ENCODE data around the gene TNK2.
"Not testable (repeated sequence)": the region's sequence is repeated elsewhere in the genome, so short reads cannot be mapped to it uniquely, and the experiment has no call there.

TNK2 gene

GRCh38 chr3:195844671-195845218 lies 63.6 kb downstream of the TNK2 start:
- DNase-seq: no peak

GRCh38 chr3:195839260-195840010 lies 68.9 kb downstream of the TNK2 start:
- DNase-seq: no peak

GRCh38 chr3:195838714-195839113 lies 69.6 kb downstream of the TNK2 start:
- DNase-seq: no peak

- DNase-seq: no peak
These were observed 71.7 kb downstream of the TNK2 start for GRCh38 chr3:195836476-195837135.

- no peak for DNase-seq
These were observed 72.6 kb downstream of the TNK2 start for GRCh38 chr3:195835791-195836190.

- no peak for DNase-seq
These were observed 73.4 kb downstream of the TNK2 start for GRCh38 chr3:195834675-195835583.

- DNase-seq: no peak
These were observed 78.5 kb downstream of the TNK2 start for GRCh38 chr3:195829897-195830254.

- DNase-seq: no peak
These were observed 79.6 kb downstream of the TNK2 start for GRCh38 chr3:195828762-195829161.

- DNase-seq: no peak
These were observed 82.2 kb downstream of the TNK2 start for GRCh38 chr3:195825857-195826804.

- no peak for DNase-seq
These were observed 83.2 kb downstream of the TNK2 start for GRCh38 chr3:195825191-195825588.

GRCh38 chr3:195824425-195825190 lies 83.7 kb downstream of the TNK2 start:
- not testable (repeated sequence) for DNase-seq

- DNase-seq: no peak
These were observed 84.4 kb downstream of the TNK2 start for GRCh38 chr3:195823999-195824398.

GRCh38 chr3:195823280-195823679 lies 85.1 kb downstream of the TNK2 start:
- no peak for DNase-seq

GRCh38 chr3:195822131-195822696 lies 86.1 kb downstream of the TNK2 start:
- no peak for DNase-seq

- DNase-seq: no peak
These were observed 86.8 kb downstream of the TNK2 start for GRCh38 chr3:195821403-195822130.

GRCh38 chr3:195820901-195821300 lies 87.5 kb downstream of the TNK2 start:
- DNase-seq: no peak

- DNase-seq: no peak
These were observed 88.2 kb downstream of the TNK2 start for GRCh38 chr3:195820186-195820585.

- no peak for DNase-seq
These were observed 90.0 kb downstream of the TNK2 start for GRCh38 chr3:195818301-195818700.

- DNase-seq: no peak
These were observed 90.7 kb downstream of the TNK2 start for GRCh38 chr3:195817578-195818135.

All from stimulated activated CD4-positive, alpha-beta T cell treated with anti-CD3 and anti-CD28 coated beads, Interleukin-1b, Interleukin-23, amount 100 ng/mL, for 48 hours (primary cell).